ENCODE measurements around the gene OSBPL2.

DNA sequence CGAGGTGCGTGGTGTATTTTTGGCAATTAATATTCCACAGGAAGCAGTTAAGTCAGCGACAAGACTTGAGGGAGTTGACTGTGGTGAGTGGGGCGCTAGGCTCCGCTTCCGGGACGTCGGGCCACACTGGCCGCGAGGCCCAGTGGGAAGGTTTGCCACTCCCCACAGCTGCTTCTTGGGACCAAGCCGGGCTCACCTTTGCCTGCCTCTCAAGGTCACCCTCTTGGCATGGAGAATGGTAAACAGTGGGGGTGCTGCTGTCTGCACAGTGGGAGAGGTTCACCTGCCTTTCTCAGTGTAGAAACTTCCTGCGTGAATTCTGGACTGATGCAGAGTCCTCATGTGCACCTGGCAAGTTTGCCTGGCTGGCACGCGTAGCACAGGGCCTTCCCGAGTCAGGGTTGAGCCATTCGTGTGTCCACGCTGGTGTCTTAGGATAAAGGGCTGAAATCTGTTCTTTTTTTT, 6.4 kb downstream of the OSBPL2 start:
- TF ChIP-seq, protein P1, sequence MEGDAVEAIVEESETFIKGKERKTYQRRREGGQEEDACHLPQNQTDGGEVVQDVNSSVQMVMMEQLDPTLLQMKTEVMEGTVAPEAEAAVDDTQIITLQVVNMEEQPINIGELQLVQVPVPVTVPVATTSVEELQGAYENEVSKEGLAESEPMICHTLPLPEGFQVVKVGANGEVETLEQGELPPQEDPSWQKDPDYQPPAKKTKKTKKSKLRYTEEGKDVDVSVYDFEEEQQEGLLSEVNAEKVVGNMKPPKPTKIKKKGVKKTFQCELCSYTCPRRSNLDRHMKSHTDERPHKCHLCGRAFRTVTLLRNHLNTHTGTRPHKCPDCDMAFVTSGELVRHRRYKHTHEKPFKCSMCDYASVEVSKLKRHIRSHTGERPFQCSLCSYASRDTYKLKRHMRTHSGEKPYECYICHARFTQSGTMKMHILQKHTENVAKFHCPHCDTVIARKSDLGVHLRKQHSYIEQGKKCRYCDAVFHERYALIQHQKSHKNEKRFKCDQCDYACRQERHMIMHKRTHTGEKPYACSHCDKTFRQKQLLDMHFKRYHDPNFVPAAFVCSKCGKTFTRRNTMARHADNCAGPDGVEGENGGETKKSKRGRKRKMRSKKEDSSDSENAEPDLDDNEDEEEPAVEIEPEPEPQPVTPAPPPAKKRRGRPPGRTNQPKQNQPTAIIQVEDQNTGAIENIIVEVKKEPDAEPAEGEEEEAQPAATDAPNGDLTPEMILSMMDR (IDR thresholded peaks at IDR 0.05) = no peak
- TF ChIP-seq POLR2A (IDR thresholded peaks at IDR 0.05) = no peak

Measured in esophagus squamous epithelium (tissue), 4 donors.